Measurements from ENCODE around the gene CYB561D1.

The CYB561D1 gene

DNA sequence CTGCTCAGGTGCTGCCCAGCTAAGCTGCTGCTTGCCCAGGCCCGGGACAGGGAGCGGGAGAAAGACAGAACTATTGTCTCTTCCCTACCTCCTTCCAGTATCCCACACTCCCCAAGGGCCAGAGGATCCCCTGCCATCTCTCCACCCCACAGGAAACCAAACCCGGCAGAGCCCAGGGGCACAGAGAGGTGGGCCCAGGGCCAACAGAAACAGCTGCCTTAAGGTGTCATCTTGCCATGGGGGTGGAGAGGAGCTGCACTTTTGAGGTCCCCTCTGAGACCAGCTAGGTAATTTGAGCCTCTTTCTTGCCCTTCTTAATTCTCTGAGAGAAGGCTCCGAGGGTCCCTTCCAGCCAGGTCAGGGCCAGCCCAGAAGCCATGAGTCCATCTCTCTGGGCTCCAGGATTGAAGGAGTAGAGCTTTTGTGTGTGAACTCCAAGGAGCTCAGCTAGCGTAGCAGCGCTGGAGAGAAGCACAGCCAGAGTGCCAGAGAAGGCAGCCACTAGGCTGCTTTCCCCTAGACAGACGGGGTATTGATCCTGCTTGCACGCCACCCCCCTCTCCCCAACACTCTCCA lies 36.1 kb downstream of the CYB561D1 start:
- no peak for DNase-seq (ENCODE audit: low spot score)

DNA sequence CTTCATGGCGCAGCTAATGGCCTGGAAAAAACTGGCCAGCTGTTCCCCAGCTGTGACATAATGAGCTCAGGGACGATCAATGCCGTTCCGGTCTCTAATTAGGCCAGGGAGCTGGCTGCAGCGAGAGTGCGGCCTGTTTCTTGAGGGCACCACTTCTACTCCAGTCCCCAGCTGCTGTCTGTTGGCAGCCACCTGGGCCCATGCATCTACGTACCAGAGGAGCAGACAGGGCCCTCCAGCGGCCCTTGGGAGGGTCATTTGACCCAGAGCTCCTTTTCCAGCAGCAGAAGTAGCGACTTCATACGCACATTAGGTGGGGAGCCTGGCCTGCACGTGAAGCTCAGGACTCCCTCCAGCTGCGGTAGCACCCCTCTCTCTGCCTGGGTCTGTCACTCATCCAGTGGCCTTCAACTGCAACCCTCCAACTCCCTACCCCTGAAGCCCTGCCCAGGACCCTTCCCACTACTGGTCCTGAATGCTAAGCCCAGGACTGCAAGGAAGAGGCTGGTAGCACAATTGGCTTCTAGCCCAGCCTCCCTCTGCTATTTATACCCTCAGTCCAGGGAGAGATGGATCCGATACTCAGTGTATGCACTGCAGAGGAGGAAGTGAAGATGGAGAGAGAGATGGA lies 36.7 kb downstream of the CYB561D1 start:
- peak; percentile 57 for DNase-seq (ENCODE audit: low spot score)

DNA sequence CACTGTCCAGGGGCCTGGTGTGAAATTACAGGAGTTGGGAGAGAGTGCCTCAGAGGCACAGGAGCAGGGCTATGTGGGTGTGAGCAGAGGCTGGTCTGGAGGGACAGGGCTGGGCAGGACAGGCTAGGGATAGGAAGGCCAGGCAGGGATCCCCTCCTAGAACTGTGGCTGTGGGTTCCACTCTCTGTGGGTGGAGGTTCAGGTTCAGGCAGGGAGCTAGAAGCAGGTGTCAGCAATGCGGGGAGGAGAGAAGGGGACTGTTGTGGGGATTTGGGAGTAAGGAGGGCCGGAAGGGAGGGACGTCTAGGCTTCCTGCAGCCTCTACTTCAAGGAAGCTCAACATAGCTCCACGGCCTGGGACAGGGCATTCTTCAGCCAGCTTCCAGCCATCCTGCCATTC lies 37.5 kb downstream of the CYB561D1 start:
- DNase-seq (ENCODE audit: low spot score), result no peak

DNA sequence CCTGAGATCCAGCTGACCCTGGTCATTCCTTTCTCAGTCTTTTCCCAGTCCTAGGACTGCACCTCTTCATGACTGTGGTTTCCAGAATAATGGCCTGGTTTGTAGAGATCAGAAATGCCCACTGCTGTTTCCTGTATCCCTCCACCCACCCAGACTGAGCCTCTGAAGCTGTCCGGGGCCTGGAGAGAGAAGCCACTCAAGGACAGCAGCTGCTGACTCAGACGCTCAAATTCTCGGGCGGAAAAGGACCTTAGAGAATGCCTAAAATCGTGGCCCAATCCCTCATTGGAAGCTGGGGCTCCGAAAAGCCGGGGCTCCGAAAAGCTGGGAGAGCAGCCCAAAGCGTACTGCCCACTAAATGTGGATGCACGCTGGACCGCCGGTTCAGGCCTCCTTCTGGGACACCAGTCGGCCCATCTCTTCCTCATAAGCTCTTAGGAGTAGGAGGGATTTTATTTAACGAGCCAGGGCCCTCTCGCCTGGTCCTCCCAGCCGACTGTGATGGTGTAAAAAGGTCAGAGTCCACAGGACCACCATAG lies 38.0 kb downstream of the CYB561D1 start:
- no peak for DNase-seq (ENCODE audit: low spot score)

DNA sequence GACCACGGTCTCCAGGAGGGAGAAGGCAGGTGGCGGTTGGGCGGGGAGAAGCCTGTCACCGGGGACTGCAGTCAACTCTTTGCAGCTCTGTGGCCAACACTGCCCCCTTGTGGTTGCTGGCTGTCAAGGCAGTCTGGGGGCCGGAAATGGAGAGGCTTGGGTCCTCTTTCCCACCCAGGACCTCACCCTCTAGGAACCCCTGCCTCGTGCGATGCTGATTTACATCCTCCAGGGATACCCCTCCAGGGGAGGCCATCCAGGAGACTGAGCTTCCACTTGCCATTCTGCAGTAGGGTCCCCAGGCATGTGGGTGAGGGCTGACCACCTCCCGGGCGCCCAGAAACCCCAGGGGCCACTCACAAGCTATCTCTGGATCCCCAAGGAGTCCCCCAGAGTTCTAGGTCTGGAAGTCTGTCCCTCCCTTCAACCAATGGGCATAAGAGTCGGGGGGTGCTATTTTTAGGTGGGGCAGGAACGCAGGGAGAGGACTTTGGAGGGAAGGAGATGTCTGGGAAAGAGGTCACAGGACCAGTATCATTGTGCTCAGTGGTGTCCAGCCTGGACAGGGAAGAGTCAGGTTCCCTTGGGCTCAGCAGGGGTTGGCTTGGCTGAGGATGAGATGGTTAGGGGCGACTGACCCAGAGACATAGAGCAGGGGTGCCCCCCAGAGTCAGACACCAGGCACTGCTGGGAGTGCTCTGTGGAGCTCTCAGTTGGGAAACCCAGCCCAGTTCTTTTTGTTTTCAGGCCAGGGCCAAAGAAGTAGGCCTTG lies 38.7 kb downstream of the CYB561D1 start:
- DNase-seq (ENCODE audit: low spot score), result peak; percentile 88

DNA sequence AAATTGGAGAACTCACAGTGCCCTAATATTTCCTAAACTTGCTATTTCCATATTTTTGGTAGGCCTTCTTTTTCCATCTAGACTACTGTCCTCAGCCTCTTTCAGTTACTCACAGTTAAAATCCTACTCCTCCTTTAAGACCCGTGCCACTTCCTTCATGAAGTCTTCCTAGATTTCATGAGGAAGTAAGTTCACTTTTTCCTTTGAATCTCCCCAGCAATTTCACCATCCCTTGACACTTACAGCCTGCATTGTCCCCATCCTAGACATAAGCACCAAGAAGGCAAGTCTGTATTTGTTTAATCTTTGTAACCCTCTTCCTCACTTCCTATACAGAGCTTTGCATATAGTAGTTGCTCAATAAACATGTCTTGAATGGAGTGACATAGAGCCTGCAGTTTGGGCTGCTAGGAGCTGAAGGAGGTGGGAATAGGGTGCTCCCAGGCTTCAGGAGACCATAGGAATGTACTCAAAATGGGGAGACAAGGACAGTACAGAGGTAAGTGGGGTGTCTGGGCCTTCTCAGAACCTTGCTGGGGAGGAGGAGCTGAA lies 40.5 kb downstream of the CYB561D1 start:
- DNase-seq (ENCODE audit: low spot score), result no peak

DNA sequence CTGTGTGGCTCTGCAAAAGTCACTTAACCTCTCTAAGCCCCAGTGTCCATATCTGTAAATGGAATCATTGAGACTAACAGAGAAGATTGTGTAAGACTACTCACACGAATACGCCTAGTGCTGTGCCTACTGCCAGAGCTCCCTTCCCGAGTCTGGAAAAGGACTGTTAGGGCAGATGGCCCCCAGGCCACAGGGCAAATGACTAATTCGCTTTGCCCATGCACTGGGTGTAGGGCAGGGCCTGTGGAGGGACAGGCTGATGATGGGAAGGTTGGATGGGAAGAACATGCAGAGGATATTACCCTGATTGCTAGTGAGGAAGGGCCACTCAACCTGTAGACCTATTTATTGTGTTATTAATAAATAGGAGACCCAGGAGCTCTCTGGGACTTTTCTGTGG lies 41.6 kb downstream of the CYB561D1 start:
- peak; percentile 18 for DNase-seq (ENCODE audit: low spot score)

DNA sequence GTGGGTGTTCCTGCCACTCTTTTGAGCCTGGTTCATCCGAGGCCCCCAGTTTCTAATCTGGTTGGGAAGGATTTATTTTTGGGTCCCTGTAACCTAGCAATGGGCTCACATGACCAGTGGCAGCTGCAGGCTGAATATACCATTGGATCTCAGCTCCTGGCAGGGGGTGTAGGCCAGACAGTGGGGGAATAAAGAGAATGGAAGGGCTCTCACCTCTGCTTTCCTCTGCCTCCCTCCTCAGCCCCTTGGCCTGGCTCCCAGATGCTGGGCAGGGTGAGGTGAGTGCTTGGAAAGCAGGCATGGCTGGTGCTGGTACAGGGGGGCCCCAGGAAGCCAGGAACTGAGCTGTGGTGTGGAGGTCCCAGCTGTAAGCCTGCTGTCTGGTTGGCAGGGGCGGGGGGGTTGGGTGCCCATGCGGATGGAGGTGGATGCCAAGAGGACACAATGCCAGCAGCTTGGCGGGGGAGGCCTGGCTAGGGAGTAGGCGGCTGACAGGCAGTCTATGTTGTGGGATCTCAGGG lies 42.1 kb downstream of the CYB561D1 start:
- DNase-seq (ENCODE audit: low spot score), result peak; percentile 86

DNA sequence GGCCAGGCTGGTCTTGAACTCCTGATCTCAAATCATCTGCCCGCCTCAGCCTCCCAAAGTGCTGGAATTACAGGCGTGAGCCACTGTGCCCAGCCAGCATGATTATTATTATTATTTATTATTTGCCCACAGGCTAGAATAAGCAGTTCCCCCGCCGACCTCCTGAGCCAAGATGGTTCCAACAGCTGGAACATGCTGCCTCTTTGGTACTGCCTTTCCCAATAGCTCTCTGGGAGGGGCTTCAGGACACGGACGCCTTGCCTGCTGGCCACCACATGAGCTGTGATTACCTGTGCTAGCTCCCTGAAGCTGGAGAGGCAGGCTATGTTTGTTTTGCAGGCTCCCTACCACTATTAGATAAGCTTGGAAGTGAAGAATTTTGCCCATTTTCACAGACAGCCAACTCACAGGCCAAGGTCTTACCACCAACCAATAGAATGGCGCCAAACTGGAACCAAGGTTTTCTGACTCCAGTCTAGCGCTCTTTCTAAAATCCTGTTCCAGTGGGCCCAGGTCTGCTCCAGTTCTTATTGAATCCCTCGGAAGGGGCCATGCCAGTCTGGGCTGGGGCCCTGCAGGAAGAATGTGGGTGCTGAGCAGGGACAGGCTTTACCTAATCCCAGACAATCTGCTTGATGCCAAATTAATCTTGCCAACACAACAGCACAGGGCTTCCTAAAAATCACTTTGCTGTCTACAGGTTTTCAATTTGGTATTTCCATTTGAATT lies 43.7 kb downstream of the CYB561D1 start:
- no peak for DNase-seq (ENCODE audit: low spot score)

DNA sequence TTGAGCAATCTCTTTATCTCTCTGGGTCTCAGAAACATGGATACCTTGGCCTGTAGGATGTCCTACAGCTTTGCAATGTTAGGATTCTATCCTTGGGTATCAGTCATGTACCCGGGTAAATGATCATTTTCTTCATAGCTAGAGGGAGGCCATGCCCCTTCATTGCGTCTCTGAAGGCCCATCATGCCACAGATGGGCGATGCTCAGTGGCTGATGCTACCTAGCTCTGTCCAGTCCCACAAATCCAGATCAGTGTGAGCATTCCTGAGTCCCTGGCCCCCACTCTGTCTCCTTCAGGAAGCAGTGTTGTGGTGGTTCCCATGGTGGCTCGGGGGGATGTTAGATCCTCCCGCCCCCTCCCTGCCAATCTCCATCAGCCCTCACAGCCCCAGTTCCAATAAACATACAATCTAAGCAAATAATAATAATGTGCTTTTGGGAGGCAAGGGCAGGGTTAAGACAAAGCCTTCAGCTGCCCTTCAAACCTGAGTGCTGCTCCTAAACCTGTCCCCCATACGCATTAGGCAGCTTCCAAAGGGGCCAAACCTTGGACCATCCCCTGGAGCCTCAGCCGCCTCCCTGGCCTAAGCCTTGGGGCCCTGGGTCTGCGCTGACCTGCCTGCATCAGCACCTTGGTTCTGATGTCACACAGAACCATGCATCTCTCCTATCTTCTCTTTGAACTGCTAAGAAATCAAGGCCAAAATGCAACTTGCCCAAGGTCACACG lies 45.1 kb downstream of the CYB561D1 start:
- DNase-seq (ENCODE audit: low spot score), result no peak

DNA sequence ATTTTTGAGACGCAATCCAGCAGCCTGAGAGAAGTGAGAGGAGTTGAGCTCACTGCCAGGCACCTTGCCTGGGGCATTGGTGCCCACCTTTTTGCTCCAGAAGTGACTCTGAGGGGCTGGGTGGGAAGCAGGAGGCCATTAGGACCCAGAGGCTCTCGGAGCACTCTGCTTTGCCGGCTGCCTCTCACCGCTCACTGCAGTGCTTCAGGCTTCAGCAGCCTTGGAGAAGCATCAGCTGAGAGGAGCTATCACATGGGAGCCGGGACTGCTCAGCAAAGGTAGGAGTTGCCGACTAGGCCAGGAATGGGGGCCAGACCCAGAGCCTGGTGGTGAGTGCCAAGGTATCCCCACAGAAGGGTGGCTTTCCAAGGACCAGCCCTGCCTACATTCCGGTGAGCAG lies 45.8 kb downstream of the CYB561D1 start, which contains the start of gene GPR61:
TSS of gene GPR61 (plus strand) at position 197 of the 400 bp plus-strand sequence. CDS start 3,151 bp downstream, outside the sequence.
- DNase-seq (ENCODE audit: low spot score), result peak; percentile 87

DNA sequence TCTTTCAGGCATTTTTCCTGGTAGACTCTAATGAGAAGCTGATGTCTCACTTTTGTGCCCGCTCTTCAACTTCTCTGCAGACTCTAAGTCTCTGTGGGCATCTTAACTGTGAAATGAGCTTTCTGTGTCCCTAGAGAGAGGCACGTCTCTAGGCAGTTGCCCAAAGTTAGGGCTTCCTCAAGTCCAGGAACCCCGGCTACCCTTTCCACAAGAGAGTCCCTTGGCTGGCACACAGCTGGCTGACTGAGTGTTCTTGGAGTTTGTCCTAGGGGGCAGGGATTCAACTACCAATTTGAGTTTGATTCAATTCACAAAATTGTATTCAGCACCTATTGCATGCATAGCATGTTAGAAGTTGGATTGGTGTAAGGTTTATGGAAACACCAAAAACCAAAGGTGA lies 47.2 kb downstream of the CYB561D1 start:
- DNase-seq (ENCODE audit: low spot score), result no peak

DNA sequence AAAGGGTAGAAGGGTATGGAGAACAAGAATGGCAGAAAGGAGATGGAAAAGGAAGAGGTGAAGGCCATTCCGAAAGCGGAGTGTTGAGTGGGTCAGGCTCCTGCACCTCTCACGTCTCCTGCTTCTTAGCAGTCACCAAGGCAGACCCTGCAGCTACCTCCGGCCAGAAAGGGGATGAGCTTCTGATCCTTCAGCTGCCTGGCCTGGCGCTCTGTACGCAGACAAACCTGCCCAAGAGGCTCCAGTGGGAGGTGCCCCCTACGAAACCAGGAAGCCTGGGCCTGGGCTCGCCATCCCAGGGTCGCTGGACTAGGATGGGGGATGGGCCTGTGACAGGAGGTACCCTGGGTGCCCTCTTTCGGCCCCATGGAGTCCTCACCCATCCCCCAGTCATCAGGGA lies 48.8 kb downstream of the CYB561D1 start:
- DNase-seq (ENCODE audit: low spot score), result no peak

DNA sequence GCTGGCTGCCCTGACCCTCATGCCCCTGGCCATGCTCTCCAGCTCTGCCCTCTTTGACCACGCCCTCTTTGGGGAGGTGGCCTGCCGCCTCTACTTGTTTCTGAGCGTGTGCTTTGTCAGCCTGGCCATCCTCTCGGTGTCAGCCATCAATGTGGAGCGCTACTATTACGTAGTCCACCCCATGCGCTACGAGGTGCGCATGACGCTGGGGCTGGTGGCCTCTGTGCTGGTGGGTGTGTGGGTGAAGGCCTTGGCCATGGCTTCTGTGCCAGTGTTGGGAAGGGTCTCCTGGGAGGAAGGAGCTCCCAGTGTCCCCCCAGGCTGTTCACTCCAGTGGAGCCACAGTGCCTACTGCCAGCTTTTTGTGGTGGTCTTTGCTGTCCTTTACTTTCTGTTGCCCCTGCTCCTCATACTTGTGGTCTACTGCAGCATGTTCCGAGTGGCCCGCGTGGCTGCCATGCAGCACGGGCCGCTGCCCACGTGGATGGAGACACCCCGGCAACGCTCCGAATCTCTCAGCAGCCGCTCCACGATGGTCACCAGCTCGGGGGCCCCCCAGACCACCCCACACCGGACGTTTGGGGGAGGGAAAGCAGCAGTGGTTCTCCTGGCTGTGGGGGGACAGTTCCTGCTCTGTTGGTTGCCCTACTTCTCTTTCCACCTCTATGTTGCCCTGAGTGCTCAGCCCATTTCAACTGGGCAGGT lies 49.5 kb downstream of the CYB561D1 start:
- no peak for DNase-seq (ENCODE audit: low spot score)

DNA sequence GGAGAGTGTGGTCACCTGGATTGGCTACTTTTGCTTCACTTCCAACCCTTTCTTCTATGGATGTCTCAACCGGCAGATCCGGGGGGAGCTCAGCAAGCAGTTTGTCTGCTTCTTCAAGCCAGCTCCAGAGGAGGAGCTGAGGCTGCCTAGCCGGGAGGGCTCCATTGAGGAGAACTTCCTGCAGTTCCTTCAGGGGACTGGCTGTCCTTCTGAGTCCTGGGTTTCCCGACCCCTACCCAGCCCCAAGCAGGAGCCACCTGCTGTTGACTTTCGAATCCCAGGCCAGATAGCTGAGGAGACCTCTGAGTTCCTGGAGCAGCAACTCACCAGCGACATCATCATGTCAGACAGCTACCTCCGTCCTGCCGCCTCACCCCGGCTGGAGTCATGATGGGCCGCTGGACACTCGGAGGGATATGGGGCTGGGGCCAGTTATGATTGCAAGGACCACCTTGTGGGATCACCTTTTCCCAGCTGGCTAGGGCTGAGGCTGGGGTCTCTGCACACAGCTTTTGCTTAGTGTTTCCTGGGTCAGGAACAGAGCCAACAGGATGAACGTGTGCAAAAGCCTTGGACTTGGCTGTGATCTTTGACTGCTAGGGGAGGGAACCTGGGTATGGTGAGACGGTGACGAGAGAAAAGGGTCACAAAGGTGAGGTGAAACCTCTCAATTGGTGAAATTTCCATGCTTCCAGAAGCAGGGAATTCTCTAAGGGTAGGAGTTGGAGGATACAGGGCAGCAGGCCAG lies 50.3 kb downstream of the CYB561D1 start:
- DNase-seq (ENCODE audit: low spot score), result no peak

DNA sequence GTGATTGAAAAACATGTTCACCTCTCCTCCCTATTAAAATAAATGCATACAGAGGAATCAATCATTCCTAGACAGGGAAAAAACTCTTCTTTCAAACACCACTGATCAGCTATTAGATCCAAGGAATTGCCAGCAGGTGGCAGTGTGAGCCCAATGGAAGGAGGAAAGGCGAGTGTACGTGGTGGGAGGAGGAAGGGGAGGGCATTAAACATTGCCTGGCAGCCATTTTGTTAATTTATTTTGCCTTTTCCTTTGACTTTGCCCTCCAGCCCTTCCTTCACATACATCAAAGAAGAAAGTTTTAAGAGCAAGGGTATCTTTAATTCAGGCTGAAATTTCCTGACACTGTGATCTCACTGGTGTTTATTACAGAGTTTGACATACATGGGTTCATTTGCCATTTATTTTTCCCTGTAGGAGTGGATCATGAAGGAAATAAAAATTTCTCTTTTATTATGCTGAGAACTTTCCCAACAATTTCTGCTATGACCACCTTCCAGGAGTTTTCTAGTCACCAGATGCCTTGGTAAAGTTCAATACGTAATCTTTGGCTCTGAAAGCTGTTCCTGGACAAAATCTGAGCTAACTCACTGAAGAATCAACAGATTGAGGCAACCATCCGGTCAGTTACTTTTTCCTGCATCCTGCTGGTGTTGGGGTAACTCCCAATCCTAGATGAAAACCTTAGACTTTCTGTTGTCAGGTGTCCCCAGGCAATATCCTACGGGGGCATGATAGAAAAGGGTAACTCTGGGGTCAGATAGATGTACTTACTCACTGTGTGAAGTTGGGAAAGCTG lies 52.6 kb downstream of the CYB561D1 start:
- DNase-seq (ENCODE audit: low spot score), result peak; percentile 93

DNA sequence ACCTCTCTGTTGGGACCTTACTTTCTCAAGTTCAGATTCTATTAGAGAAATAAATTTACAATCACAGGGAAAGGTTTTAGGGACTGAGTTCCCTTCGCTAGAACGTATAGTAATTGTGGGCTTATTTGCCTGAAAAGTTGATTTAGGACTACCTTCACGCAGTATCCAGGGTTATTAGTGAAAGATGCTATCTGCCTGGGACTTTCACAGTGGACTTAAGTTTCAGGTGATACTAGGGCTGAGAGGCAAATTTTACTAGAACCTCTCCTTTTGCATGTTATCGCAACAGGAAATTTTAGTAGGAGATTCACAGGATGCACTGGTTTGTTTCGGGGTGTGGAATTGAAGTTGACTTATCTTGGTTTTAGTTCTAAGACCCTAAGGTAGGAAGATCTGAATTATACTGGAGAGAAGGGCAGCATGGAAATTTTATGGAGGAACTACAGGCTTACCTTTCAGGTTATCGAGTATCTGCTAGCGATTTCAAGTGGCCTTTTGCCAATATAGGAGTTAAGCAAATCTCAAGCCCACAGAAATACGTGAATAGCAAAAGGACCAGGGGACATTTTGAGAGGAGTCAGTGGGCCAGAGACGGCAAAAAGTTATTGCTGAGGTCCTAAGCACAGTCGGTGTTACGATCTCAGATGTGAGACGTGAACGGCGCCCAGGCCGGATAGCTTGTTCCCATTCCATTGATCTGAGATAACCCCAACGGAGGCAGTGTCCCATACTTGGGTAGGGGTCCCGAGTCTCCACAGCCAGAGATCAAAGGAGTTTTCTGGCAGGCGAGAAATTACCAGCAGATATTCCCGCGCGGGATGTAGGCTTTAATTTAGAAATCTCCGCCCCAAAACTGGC lies 53.8 kb downstream of the CYB561D1 start:
- no peak for DNase-seq (ENCODE audit: low spot score)
